K562 (cell line): ENCODE measurements around the gene LCA5. TPM values are rescaled to one million over a fixed set of nuclear protein-coding genes. Genes with fewer than 3 reads are reported as not detected.

ENCODE experiments used
- ATF7 ChIP-seq: fragments of 450-650 bp; IDR thresholded peaks from 2 replicates; pipeline ENCODE4 v1.7.1; 2014; ENCODE audit warnings: mild to moderate bottlenecking, moderate library complexity
- ILK ChIP-seq: fragments of 450-650 bp; IDR thresholded peaks from 2 replicates; pipeline ENCODE4 v1.6.1; 2016; ENCODE audit warnings: missing genetic modification characterization, low read depth, mild to moderate bottlenecking, missing compliant biosample characterization, moderate library complexity, borderline replicate concordance
- LCOR ChIP-seq: sonication (generic); formaldehyde crosslinking; IDR thresholded peaks from 2 replicates; pipeline ENCODE4 v1.8.0; 2022; ENCODE audit warnings: mild to moderate bottlenecking, missing genetic modification reagents
- MGA ChIP-seq: fragments of 450-650 bp; IDR thresholded peaks from 2 replicates; pipeline ENCODE4 v1.6.1; 2016; ENCODE audit warnings: mild to moderate bottlenecking, moderate library complexity
- POLR3G ChIP-seq: IDR thresholded peaks from 2 replicates; pipeline ENCODE4 v1.6.1; 2011; ENCODE audit not compliant: insufficient read length, insufficient replicate concordance; ENCODE audit errors: extremely low read depth
- REST ChIP-seq, 2 experiments: fragments of 450-650 bp; formaldehyde crosslinking in 1 of 2; IDR thresholded peaks; 2 replicates each; pipeline versions ENCODE4 v1.4.0 to v1.6.1; 2014 to 2020; ENCODE audit warnings: mild to moderate bottlenecking in 2 of 2, borderline replicate concordance in 1 of 2, low read depth in 1 of 2
- TAF7 ChIP-seq: fragments of 450-650 bp; IDR thresholded peaks from 2 replicates; pipeline ENCODE4 v1.6.1; 2016; ENCODE audit warnings: missing genetic modification characterization, missing compliant biosample characterization
- polyA plus RNA-seq, 8 experiments: library from polyadenylated mRNA; depleted of rRNA in 4 of 8; stranded (reverse) in 5 of 8; unstranded in 3 of 8; fragments of >200 nt; fragmentation: Nextera tagmentation in 2 of 8; fragmentation: Illumina TruSeq in 1 of 8; extraction: Ambion mirVana in 2 of 8; extraction: Trizol in 1 of 8; gene quantifications; 2 replicates each; pipeline versions ENCODE4 v1.2.1 to v1.2.3, GENCODE V29; 2011 to 2014; ENCODE audit warnings: inconsistent platforms in 1 of 8, missing spikeins in 1 of 8
- total RNA-seq, 7 experiments: library from RNA; depleted of rRNA in 6 of 7; stranded (reverse); fragments of >200 nt in 6 of 7; fragmentation: Illumina TruSeq in 2 of 7; extraction: Trizol in 2 of 7; gene quantifications; 2 replicates each; pipeline versions ENCODE4 v1.2.1 to v1.2.3, GENCODE V29; 2011 to 2021; ENCODE audit warnings: low replicate concordance in 1 of 7

Gene LCA5
- total and polyA plus RNA-seq, 9 of the 15 experiments (the other 6 are each of a cell fraction or from before 2014, with no cell fraction given), result 1.0 to 3.4 (median 1.8) TPM

GRCh38 chr6:79544939-79545450, 7.8 kb upstream of the LCA5 start (continued):
- TF ChIP-seq REST (IDR thresholded peaks at IDR 0.05; ENCODE audit: borderline replicate concordance) (peak; percentile 51), REST (CRISPR knock-in tag; IDR thresholded peaks at IDR 0.05; ENCODE audit: low read depth) (no peak), POLR3G (no peak), MGA (peak; percentile 61), ILK (tag) (no peak), TAF7 (no peak), LCOR (CRISPR knock-in tag) (peak; percentile 74; the same call in 1 of the 2 replicates), ATF7 (peak; percentile 95)
